Measurements from ENCODE around the gene GTF2F2. TPM values are rescaled to one million over a fixed set of nuclear protein-coding genes. Genes with fewer than 3 reads are reported as not detected.
A peak's percentile ranks its signal among the peaks of the same experiment; 100 is the strongest.

The GTF2F2 gene
- total and polyA plus RNA-seq, 8 donors = 8.7 to 30.7 (median 16.2) TPM

- Histone ChIP-seq H3K4me3 (no peak overlapping the region), H3K27ac (peak overlapping the region in 4 of 5 donors; percentile 29 to 72 (median 54)), H3K27me3 (no peaks in the 10 kb centered on the region), H3K9me3 (no peaks in the 10 kb centered on the region), H3K4me1 (peaks cover 16 to 48% (median 24%) of the 10 kb centered on the region in 4 donors), H3K36me3 (no peaks in the 10 kb centered on the region)
- WGBS, 5 donors = 59 to 75% (median 68%) methylated on average over 4 of the region's 4 CpGs
- DNase-seq = peak in 1 of 2 donors; percentile 31
- TF ChIP-seq POLR2AphosphoS5 (IDR thresholded peaks at IDR 0.05) = peak in 1 of 3 donors; percentile 54
- TF ChIP-seq EP300 (IDR thresholded peaks at IDR 0.05) = no peak
- no peak for TF ChIP-seq CTCF (IDR thresholded peaks at IDR 0.05)
- no peak for TF ChIP-seq POLR2A (IDR thresholded peaks at IDR 0.05)
- intact Hi-C loops (cut with DNase I; ENCODE audit: low total_unique reads) = no loop called here
Measured at GRCh38 chr13:45325806-45326205, 205.5 kb downstream of the GTF2F2 start.

GRCh38 chr13:45327253-45327955 lies 207.1 kb downstream of the GTF2F2 start:
- intact Hi-C loops (cut with DNase I; ENCODE audit: low total_unique reads) = no loop called here
- WGBS, 5 donors = 83 to 90% (median 85%) methylated on average over 9 of the region's 9 CpGs
- no peaks in the 10 kb centered on the region for H3K9me3 ChIP-seq
- H3K36me3 ChIP-seq = no peaks in the 10 kb centered on the region
- no peaks in the 10 kb centered on the region for H3K27me3 ChIP-seq
- peaks cover 16 to 64% (median 35%) of the 10 kb centered on the region in 4 donors for H3K4me1 ChIP-seq
- peak overlapping the region in 2 of 5 donors; percentile 12 to 67 for H3K27ac ChIP-seq
- DNase-seq = no peak
- no peak for TF ChIP-seq EP300 (IDR thresholded peaks at IDR 0.05)
- no peak for TF ChIP-seq POLR2A (IDR thresholded peaks at IDR 0.05)
- no peak for TF ChIP-seq POLR2AphosphoS5 (IDR thresholded peaks at IDR 0.05)
- no peak for TF ChIP-seq CTCF (IDR thresholded peaks at IDR 0.05)
- H3K4me3 ChIP-seq = no peak overlapping the region

- WGBS, 5 donors = 19 to 39% (median 27%) methylated on average over 3 of the region's 3 CpGs
- TF ChIP-seq EP300 (IDR thresholded peaks at IDR 0.05) (no peak), CTCF (IDR thresholded peaks at IDR 0.05) (no peak), POLR2AphosphoS5 (IDR thresholded peaks at IDR 0.05) (no peak), POLR2A (IDR thresholded peaks at IDR 0.05) (no peak)
- Histone ChIP-seq H3K36me3 (peaks cover 0 to 2% (median under 1%) of the 10 kb centered on the region in 4 donors), H3K27me3 (no peaks in the 10 kb centered on the region), H3K9me3 (no peaks in the 10 kb centered on the region), H3K27ac (peak overlapping the region in 3 of 5 donors; percentile 47 to 70 (median 67)), H3K4me3 (no peak overlapping the region), H3K4me1 (peaks cover 17 to 77% (median 41%) of the 10 kb centered on the region in 4 donors)
- DNase-seq = no peak
- intact Hi-C loops (cut with DNase I; ENCODE audit: low total_unique reads) = no loop called here
Measured at GRCh38 chr13:45328661-45329111, 208.4 kb downstream of the GTF2F2 start.

GRCh38 chr13:45331123-45331619 lies 210.9 kb downstream of the GTF2F2 start:
- Histone ChIP-seq H3K36me3 (peaks cover 9 to 26% (median 24%) of the 10 kb centered on the region in 4 donors), H3K27me3 (no peaks in the 10 kb centered on the region), H3K4me1 (peaks cover 42 to 92% (median 59%) of the 10 kb centered on the region in 4 donors), H3K27ac (peak overlapping the region in 3 of 5 donors; percentile 21 to 67 (median 58)), H3K9me3 (no peaks in the 10 kb centered on the region), H3K4me3 (no peak overlapping the region)
- WGBS, 5 donors = 42 to 75% (median 66%) methylated on average over 1 of the region's 1 CpG
- DNase-seq = no peak
- intact Hi-C loops (cut with DNase I; ENCODE audit: low total_unique reads) = no loop called here
- TF ChIP-seq CTCF (IDR thresholded peaks at IDR 0.05) (no peak), POLR2AphosphoS5 (IDR thresholded peaks at IDR 0.05) (no peak), POLR2A (IDR thresholded peaks at IDR 0.05) (no peak), EP300 (IDR thresholded peaks at IDR 0.05) (no peak)

Measured in stomach (tissue), 9 donors.